Stimulated activated effector memory CD8-positive, alpha-beta T cell treated with anti-CD3 and anti-CD28 coated beads, Interleukin-12 subunit alpha, Interleukin-12 subunit beta, amount 100 ng/mL, for 72 hours (primary cell): Measurements from ENCODE around the gene TNFAIP6.
"Not testable (repeated sequence)": the region's sequence is repeated elsewhere in the genome, so short reads cannot be mapped to it uniquely, and the experiment has no call there.

Experiments used
- ATAC-seq: fragments of 150-1000 bp; cut with Tn5 transposase; 2 replicates; pipeline ENCODE4 v1.10.0; 2021
- DNase-seq, 2 donors: peaks; one replicate each; pipeline ENCODE4 v3.0.0; 2021 to 2022; ENCODE audit warnings: low spot score in 2 of 2
- H3K27ac Mint-ChIP-seq: one replicate; pipeline ENCODE4 v1.8.0; 2022; ENCODE audit warnings: mild to moderate bottlenecking, mixed read lengths
- H3K36me3 Mint-ChIP-seq: one replicate; pipeline ENCODE4 v1.8.0; 2022; ENCODE audit warnings: mild to moderate bottlenecking, mixed read lengths
- H3K4me1 Mint-ChIP-seq: one replicate; pipeline ENCODE4 v1.8.0; 2022; ENCODE audit warnings: mixed read lengths
- H3K4me3 Mint-ChIP-seq: one replicate; pipeline ENCODE4 v1.8.0; 2022; ENCODE audit warnings: mild to moderate bottlenecking, mixed read lengths
- H3K9me3 Mint-ChIP-seq: one replicate; pipeline ENCODE4 v1.8.0; 2022; ENCODE audit warnings: mixed read lengths

Gene TNFAIP6, protein sequence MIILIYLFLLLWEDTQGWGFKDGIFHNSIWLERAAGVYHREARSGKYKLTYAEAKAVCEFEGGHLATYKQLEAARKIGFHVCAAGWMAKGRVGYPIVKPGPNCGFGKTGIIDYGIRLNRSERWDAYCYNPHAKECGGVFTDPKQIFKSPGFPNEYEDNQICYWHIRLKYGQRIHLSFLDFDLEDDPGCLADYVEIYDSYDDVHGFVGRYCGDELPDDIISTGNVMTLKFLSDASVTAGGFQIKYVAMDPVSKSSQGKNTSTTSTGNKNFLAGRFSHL

DNA sequence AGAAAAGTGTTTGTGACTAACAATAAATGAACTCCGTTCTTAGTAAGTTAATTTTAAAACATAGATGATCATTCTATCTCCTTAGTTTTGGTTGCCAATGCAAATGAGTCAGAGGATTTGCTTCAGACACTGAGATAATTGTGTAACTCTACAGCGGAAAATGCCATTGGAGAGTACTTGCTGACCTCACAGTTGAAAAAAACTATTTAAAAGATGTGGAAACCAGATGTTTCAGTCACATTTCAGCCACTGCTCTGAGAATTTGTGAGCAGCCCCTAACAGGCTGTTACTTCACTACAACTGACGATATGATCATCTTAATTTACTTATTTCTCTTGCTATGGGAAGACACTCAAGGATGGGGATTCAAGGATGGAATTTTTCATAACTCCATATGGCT, at the start of gene TNFAIP6:
TSS of gene TNFAIP6 (plus strand) at position 234 of the 400 bp plus-strand sequence. CDS start at position 309, 75 bp downstream.
- ATAC-seq (no peak), DNase-seq (no peak)
- Mint-ChIP-seq H3K9me3 (no peaks in the 10 kb centered on the region), H3K4me1 (no peaks in the 10 kb centered on the region), H3K36me3 (no peaks in the 10 kb centered on the region), H3K4me3 (no peak within 1 kb of the TSS), H3K27ac (no peak within 1 kb of the TSS)

DNA sequence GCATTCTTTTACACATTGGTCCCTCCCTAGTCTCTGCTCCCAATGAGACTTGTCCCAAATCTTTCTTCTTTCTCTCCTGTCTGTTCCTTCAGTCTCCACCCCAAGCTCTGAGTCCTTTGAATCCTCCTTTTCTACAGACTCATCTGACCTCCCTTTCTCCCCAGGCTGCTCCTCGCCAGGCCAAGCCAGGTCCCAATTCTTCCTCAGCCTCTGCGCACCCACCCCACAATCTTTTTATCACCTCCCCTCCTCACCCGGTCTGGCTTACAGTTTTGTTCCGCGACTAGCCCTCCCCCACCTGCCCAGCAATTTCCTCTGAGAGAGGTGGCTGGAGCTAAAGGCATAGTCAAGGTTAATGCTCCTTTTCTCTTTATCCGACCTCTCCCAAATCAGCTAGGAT, 47.1 kb upstream of the TNFAIP6 start:
- not testable (repeated sequence) for DNase-seq, H3K27ac Mint-ChIP-seq, H3K4me1 Mint-ChIP-seq, H3K9me3 Mint-ChIP-seq, ATAC-seq, H3K4me3 Mint-ChIP-seq, H3K36me3 Mint-ChIP-seq

DNA sequence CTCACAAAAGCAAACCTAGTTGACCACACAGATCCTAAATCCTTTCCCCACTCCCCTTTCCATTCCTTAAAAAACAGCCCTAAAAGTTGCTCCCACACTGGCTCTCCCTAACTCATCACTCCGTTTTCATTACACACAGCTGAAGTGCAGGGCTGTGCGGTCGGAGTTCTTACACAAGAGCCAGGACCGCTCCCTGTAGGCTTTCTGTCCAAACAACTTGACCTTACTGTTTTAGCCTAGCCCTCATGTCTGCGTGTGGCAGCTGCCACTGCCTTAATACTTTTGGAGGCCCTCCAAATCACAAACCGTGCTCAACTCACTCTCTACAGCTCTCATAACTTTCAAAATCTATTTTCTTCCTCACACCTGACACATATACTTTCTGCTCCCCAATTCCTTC, 45.0 kb upstream of the TNFAIP6 start:
- H3K4me3 Mint-ChIP-seq, DNase-seq, H3K27ac Mint-ChIP-seq, H3K4me1 Mint-ChIP-seq, ATAC-seq, H3K36me3 Mint-ChIP-seq, H3K9me3 Mint-ChIP-seq: not testable (repeated sequence)

DNA sequence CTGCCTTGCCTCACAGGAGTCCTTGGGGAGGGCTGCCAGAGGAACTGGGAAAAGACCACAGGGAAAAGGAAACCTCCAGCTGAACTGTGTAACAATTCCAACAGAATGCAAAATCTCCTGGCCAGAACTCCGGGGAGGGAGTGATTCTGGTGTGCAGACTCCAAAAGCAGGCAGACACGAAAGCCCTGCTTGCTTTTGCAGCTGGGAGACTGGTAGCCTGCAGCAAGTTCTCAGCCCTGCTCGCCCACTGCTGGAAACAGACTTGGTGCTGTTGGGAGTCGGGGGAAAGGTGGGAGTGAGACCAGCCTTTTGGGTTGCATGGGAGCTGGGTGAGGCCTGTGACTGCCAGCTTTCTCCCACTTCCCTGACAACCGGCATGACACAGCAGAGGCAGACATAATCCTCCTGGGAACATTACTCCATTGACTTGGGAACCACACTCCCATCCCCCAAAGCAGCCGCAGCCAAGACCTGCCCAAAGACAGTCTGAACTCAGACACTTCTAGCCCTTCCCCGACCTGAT, 42.0 kb upstream of the TNFAIP6 start:
- H3K36me3 Mint-ChIP-seq = no peaks in the 10 kb centered on the region
- no peak for DNase-seq
- H3K4me3 Mint-ChIP-seq = no peak overlapping the region
- H3K27ac Mint-ChIP-seq = no peak overlapping the region
- ATAC-seq = no peak
- peaks cover 6% of the 10 kb centered on the region for H3K4me1 Mint-ChIP-seq
- no peaks in the 10 kb centered on the region for H3K9me3 Mint-ChIP-seq

- no peaks in the 10 kb centered on the region for H3K36me3 Mint-ChIP-seq
- no peak for ATAC-seq
- no peak overlapping the region for H3K4me3 Mint-ChIP-seq
- no peaks in the 10 kb centered on the region for H3K9me3 Mint-ChIP-seq
- no peaks in the 10 kb centered on the region for H3K4me1 Mint-ChIP-seq
- no peak for DNase-seq
- H3K27ac Mint-ChIP-seq = no peak overlapping the region
Measured at GRCh38 chr2:151325581-151326095, 31.8 kb upstream of the TNFAIP6 start.

DNA sequence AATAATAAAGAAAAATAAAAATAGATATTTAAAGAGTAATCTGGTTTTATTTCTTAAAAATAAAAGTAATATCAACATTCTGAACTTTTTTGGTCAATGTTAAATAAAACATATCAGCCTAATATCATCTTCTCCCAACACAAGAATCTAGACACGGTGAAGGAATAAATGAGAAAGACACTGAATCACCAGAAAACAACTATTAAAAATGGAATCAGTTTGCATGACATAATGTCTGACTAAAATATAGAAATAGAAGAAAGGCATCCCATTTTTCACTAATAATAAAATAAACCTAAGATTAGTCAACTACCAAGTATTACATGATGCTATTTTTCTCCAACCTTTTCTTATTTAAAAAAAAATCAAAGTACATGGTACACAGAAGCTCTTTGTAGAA, 30.8 kb upstream of the TNFAIP6 start:
- Mint-ChIP-seq H3K27ac (no peak overlapping the region), H3K9me3 (no peaks in the 10 kb centered on the region), H3K4me1 (no peaks in the 10 kb centered on the region), H3K36me3 (no peaks in the 10 kb centered on the region), H3K4me3 (no peak overlapping the region)
- ATAC-seq (no peak), DNase-seq (no peak)

DNA sequence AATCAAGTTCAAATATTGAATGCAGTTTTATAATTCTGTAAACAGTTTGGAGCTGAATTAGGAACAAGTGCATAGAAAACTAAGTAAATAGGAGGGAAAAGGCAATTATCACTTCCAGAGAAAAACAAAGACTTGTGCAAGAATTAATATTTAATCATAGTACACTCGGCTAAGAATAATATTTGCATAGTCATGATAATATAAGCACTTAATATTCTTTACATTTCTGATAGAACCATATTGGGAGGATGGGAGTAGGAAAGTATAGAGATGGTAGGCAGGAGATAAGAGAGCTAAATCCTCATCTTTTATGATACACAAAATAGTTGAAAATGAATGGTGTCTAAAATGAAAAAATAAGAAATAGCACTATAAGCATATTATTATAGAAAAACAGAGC, 27.4 kb upstream of the TNFAIP6 start:
- DNase-seq (no peak), ATAC-seq (no peak)
- H3K4me3 Mint-ChIP-seq = no peak overlapping the region
- no peaks in the 10 kb centered on the region for H3K36me3 Mint-ChIP-seq
- H3K9me3 Mint-ChIP-seq = no peaks in the 10 kb centered on the region
- H3K27ac Mint-ChIP-seq = no peak overlapping the region
- no peaks in the 10 kb centered on the region for H3K4me1 Mint-ChIP-seq

- no peaks in the 10 kb centered on the region for H3K4me1 Mint-ChIP-seq
- no peaks in the 10 kb centered on the region for H3K9me3 Mint-ChIP-seq
- no peaks in the 10 kb centered on the region for H3K36me3 Mint-ChIP-seq
- DNase-seq (no peak), ATAC-seq (no peak)
- H3K27ac Mint-ChIP-seq = no peak overlapping the region
- no peak overlapping the region for H3K4me3 Mint-ChIP-seq
Measured at GRCh38 chr2:151333083-151333482, 24.3 kb upstream of the TNFAIP6 start.

- H3K27ac Mint-ChIP-seq = no peak overlapping the region
- H3K4me3 Mint-ChIP-seq = no peak overlapping the region
- DNase-seq (no peak), ATAC-seq (no peak)
- H3K4me1 Mint-ChIP-seq = no peaks in the 10 kb centered on the region
- H3K9me3 Mint-ChIP-seq = no peaks in the 10 kb centered on the region
- no peaks in the 10 kb centered on the region for H3K36me3 Mint-ChIP-seq
Measured at GRCh38 chr2:151334082-151334815, 23.1 kb upstream of the TNFAIP6 start.

DNA sequence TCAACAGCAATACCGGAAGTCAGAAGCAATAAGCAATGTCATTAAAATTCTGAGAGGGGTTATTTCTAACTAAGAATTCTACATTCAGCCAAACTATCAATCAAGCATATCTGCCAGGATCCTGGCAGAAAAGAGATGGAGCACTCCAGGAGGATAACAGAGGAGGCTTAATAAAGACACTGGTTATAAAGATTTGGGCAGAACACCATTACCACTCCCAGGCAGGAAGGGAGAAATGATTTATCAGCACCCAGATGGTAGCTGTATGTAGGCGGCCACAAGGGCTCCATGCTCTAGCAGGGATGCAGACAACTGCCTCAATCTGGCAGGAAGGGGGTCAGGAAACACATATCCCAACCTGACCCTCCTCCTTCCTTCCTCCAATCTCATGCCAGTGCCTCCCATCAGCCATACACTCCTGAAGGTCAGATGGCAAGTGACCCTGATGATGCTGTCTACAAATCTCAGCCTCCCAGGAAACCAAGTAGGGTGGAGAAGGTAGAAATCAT, 20.5 kb upstream of the TNFAIP6 start:
- Mint-ChIP-seq H3K4me3 (no peak overlapping the region), H3K36me3 (no peaks in the 10 kb centered on the region), H3K4me1 (no peaks in the 10 kb centered on the region), H3K9me3 (no peaks in the 10 kb centered on the region), H3K27ac (no peak overlapping the region)
- DNase-seq (no peak), ATAC-seq (no peak)

DNA sequence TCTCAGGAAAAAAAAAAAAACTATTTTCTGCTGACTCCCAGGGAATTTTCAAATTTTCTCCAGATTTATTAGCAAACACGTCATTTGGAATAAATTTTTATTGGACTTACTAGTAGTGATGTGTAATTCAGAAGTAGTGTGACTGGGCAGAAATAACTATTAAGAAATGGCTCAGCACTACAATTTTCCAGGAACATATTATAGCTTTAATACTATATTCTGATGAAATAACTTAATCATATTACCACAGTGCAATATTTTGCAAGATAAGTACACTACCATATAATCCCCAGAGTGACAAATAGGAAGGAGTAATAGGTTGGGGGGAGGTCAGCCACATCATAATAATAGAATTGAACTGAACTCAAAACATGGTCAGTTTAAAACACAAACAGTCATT, 19.7 kb upstream of the TNFAIP6 start:
- no peaks in the 10 kb centered on the region for H3K9me3 Mint-ChIP-seq
- no peak overlapping the region for H3K27ac Mint-ChIP-seq
- H3K4me3 Mint-ChIP-seq = no peak overlapping the region
- H3K36me3 Mint-ChIP-seq = no peaks in the 10 kb centered on the region
- DNase-seq = no peak
- ATAC-seq = no peak
- no peaks in the 10 kb centered on the region for H3K4me1 Mint-ChIP-seq

DNA sequence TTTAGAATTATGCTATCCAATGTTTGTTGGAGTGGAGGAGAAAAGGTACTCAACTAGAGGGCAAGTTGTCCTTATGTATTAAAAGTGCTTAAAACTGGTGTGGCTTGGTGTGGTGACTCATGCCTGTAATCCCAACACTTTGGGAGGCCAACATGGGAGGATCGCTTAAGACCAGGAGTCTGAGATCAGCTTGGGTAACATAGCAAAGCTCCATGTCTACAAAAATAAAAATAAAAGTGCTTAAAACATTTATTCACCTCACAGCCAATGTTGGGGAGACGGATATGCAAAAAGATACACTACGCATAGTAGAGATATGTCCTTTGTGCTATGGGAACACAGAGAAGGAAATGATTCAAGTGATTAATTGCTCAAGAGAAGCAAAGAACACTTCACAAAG, 19.3 kb upstream of the TNFAIP6 start:
- no peaks in the 10 kb centered on the region for H3K9me3 Mint-ChIP-seq
- no peak overlapping the region for H3K27ac Mint-ChIP-seq
- no peak for ATAC-seq
- no peak for DNase-seq
- no peak overlapping the region for H3K4me3 Mint-ChIP-seq
- H3K4me1 Mint-ChIP-seq = no peaks in the 10 kb centered on the region
- H3K36me3 Mint-ChIP-seq = no peaks in the 10 kb centered on the region

DNA sequence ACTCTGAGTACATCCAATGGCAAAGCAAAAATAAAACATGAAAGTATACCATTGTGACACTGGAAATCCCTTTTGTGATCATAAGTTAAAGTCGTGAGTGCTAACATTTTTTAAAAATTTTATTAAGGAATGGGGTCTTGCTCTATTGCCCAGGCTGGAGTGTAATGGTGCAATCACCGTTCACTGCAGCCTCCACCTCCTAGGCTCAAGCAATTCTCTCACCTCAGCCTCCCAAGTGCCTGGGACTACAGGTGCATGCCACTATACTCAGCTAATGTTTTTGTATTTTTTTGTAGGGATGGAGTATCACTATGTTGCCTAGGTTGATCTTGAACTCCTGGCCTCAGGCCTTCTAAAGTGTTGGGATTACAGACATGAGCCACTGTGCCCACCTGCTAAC, 14.3 kb upstream of the TNFAIP6 start:
- Mint-ChIP-seq H3K4me1 (no peaks in the 10 kb centered on the region), H3K27ac (no peak overlapping the region), H3K36me3 (no peaks in the 10 kb centered on the region), H3K9me3 (peaks cover 6% of the 10 kb centered on the region), H3K4me3 (no peak overlapping the region)
- DNase-seq = no peak
- no peak for ATAC-seq

GRCh38 chr2:151344191-151344590, 13.2 kb upstream of the TNFAIP6 start:
- ATAC-seq, H3K9me3 Mint-ChIP-seq, H3K4me1 Mint-ChIP-seq, H3K27ac Mint-ChIP-seq, H3K36me3 Mint-ChIP-seq, DNase-seq, H3K4me3 Mint-ChIP-seq: not testable (repeated sequence)

DNA sequence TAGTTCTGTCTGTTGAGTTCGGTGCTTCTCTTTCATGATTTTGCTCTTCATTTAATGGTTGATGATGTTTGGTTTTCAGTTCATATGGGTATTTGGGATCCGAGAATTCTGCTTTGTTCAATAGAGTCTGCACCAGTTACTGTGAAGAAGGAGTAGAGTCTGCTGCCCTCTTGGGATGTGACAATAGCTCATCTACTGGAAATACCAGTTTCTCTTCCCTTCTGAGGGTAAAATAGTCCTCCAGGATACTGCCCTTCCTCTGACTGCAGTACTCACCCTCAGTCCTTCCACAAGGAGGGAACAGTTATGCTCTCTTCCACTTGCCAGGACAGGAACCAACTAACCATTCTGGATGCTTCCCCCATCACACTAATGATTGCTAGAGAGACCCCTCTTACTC, 12.5 kb upstream of the TNFAIP6 start:
- no peaks in the 10 kb centered on the region for H3K4me1 Mint-ChIP-seq
- H3K4me3 Mint-ChIP-seq = no peak overlapping the region
- H3K9me3 Mint-ChIP-seq = peaks cover 6% of the 10 kb centered on the region
- no peak for DNase-seq
- H3K36me3 Mint-ChIP-seq = no peaks in the 10 kb centered on the region
- no peak for ATAC-seq
- H3K27ac Mint-ChIP-seq = no peak overlapping the region

DNA sequence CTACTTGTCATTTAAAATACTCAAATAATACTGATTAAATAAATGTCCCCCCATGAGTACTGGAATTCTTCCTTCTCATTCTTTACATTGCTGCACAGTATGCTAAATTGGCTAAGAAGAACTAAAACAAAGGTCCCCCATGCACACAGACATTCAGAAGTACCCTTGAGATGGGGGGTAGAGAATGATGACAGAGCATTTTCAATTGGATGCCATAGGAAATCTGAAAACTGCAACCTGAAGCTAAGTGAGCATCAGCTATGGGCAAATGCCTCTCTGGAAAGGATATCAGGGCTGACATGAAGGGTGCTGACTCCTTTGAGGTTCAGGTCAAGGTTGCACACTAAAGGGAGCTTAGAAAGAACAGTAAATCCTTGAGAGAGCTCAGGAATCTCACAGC, 10.1 kb upstream of the TNFAIP6 start:
- no peaks in the 10 kb centered on the region for H3K36me3 Mint-ChIP-seq

More for the DNA sequence above, 10.1 kb upstream of the TNFAIP6 start:
- ATAC-seq (no peak), DNase-seq (no peak)
- Mint-ChIP-seq H3K9me3 (peaks cover 6% of the 10 kb centered on the region), H3K27ac (no peak overlapping the region), H3K4me3 (no peak overlapping the region), H3K4me1 (no peaks in the 10 kb centered on the region)
